ENCODE data around the gene NUP93.

DNA sequence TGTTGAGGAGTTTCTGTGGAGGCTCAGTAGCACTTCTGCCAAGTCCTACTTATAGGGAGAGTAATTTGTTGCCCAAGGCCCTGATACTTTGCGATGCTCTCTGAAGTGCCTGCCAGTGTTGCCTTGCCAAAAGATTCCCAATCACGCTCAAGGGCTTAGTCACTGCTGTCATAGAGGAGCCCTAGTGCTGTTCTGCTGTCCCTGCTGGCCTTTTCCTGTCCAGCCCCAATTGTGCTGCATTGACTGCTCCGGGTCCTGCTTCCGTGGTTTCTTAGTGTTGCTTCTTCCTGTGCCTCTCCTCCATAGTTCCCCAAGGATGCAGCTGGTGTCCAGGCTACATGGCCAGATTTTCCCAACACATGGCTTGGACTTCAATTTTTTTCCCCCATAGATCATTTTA, 13.9 kb downstream of the NUP93 start:
- no peak for TF ChIP-seq POLR2A (IDR thresholded peaks at IDR 0.05)
- TF ChIP-seq, protein P1, sequence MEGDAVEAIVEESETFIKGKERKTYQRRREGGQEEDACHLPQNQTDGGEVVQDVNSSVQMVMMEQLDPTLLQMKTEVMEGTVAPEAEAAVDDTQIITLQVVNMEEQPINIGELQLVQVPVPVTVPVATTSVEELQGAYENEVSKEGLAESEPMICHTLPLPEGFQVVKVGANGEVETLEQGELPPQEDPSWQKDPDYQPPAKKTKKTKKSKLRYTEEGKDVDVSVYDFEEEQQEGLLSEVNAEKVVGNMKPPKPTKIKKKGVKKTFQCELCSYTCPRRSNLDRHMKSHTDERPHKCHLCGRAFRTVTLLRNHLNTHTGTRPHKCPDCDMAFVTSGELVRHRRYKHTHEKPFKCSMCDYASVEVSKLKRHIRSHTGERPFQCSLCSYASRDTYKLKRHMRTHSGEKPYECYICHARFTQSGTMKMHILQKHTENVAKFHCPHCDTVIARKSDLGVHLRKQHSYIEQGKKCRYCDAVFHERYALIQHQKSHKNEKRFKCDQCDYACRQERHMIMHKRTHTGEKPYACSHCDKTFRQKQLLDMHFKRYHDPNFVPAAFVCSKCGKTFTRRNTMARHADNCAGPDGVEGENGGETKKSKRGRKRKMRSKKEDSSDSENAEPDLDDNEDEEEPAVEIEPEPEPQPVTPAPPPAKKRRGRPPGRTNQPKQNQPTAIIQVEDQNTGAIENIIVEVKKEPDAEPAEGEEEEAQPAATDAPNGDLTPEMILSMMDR (IDR thresholded peaks at IDR 0.05), result no peak
